Fibroblast of mammary gland (primary cell): ENCODE measurements around the gene TCTA.
"Not testable (repeated sequence)": the region's sequence is repeated elsewhere in the genome, so short reads cannot be mapped to it uniquely, and the experiment has no call there.

ENCODE experiments used
- DNase-seq: peaks from one replicate; pipeline ENCODE4 v3.0.0-alpha.2; 2010; ENCODE audit warnings: low read depth
- H3K4me3 ChIP-seq: 2 replicates; pipeline ENCODE4 v1.5.1; 2011; ENCODE audit warnings: low read depth, mild to moderate bottlenecking, low read length, moderate library complexity; ENCODE audit not compliant: control insufficient read depth
- CTCF ChIP-seq: conservative IDR thresholded peaks from 2 replicates; pipeline ENCODE4 v1.5.1; 2011; ENCODE audit warnings: low read depth, low read length, inconsistent platforms; ENCODE audit not compliant: control insufficient read depth, insufficient read depth

Gene TCTA

DNA sequence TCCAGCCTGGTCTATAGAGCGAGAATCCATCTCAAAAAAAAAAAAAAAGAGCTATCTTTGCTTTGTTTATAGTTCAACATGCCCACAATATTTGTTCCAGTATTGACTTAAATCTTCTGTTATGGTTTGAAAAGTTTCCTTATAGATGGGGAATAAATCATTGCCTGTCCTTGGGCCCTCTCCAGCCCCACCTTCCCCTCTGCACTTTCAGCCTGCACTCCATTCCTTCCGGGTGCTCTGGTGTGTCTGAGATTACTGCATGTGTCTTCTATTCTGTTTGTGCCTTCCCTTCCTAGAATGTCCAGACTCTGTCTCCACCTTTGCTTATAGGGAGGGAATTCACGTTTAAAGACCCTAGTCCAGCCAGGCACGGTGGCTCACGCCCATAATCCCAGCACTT is 28.8 kb upstream of the TCTA start:
- no peak overlapping the region for H3K4me3 ChIP-seq
- no peak for DNase-seq
- no peak for TF ChIP-seq CTCF

GRCh38 chr3:49385617-49386016 is 26.6 kb upstream of the TCTA start:
- no peak for DNase-seq
- no peak overlapping the region for H3K4me3 ChIP-seq
- no peak for TF ChIP-seq CTCF

DNA sequence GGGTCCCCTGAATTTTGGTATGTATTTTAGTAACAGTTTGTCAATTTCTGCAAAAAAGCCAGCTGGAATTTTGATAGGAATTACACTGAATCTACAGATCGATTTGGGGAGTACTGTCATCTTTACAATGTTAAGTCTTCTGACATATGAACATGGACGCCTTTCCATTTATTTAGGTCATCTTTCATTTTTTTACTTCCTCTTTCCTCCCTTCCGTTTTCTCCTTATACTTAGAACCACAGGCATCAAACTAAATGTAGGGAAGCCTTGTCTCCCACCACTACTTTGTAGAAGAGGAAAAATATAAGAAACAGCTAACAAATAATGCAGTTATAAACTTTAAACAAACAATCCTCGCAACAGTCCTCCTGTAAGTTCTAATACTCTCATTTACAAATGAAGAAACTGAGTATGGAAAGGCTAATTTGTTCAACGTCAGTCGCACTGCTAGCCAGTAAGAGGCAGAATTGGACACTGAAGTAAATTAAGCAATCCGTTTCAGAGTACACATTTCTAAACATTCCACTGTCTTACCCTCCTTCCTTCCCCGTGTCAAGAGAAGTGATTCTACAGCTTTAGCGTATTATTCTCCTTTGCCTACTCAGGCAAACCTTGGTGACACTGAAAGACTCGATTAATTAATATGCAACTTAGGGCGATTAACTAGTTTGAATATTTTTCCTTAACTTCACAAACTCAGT is 26.0 kb upstream of the TCTA start:
- DNase-seq: no peak
- no peak overlapping the region for H3K4me3 ChIP-seq
- TF ChIP-seq CTCF: no peak

GRCh38 chr3:49387721-49388120 is 24.5 kb upstream of the TCTA start:
- DNase-seq: peak; percentile 64
- no peak overlapping the region for H3K4me3 ChIP-seq
- no peak for TF ChIP-seq CTCF

GRCh38 chr3:49388289-49388820 is 23.9 kb upstream of the TCTA start:
- DNase-seq: peak; percentile 25
- TF ChIP-seq CTCF: no peak
- no peak overlapping the region for H3K4me3 ChIP-seq

DNA sequence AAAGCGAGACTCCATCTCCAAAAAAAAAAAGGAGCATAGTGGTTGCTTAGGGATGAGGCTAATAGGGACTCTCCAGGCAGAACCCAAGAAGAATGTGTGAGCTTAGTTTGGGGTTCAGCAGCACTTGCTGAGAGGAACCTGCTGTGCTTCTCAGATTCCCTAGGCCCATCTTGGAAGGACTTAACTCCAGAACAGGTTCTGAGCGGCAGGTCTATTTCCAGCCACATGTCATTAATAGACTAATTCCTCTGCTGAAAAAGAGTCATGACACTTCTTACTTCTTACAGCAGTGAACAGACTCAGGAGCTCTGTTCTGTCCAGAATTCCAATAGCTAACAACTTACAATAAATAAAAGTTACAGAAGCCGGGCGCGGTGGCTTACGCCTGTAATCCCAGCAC is 22.9 kb upstream of the TCTA start:
- DNase-seq: no peak
- no peak for TF ChIP-seq CTCF
- no peak overlapping the region for H3K4me3 ChIP-seq

DNA sequence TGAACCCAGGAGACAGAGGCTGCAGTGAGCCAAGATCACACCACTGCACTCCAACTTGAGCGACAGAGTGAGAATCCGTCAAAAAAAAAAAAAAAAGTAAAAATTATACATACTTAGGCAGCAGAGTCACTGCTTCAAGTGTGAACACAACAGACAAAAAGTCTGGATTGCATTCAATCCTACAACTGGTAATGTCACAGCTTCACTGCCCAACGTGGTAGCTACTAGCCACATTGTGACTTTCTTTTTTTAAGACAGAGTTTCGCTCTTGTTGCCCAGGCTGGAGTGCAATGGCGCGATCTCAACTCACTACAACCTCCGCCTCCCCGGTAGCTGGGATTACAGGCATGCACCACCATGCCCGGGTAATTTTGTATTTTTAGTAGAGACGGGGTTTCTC is 20.9 kb upstream of the TCTA start:
- DNase-seq, H3K4me3 ChIP-seq: not testable (repeated sequence)
